IPS DF 4.7 (cell line): ENCODE measurements around the gene GCK.
"Not testable (repeated sequence)": the region's sequence is repeated elsewhere in the genome, so short reads cannot be mapped to it uniquely, and the experiment has no call there.

Experiments
- DNase-seq: peaks from one replicate; pipeline ENCODE4 v3.0.0-alpha.2; 2013; ENCODE audit warnings: low spot score; ENCODE audit errors: extremely low read depth

The GCK gene

DNA sequence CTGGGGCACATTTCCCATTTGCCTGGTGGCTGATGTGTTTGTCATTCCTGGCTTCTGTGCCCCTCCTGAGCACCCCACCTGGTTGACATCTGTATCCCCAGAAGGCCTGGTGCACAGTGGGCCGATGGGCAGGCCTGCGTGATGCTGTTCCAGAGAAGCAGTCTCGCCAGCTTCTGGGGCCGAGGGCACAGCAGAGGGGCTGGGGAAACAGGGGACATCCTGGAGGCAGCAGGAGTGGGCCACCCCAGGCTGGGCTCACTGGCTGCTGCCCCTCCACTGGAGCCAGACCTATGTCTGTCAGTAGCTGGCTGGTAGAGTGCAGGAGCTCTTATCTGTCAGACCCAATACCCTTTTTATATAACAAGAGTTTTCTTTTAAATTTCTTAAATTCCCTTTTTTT lies 47.2 kb downstream of the GCK start:
- DNase-seq: no peak

DNA sequence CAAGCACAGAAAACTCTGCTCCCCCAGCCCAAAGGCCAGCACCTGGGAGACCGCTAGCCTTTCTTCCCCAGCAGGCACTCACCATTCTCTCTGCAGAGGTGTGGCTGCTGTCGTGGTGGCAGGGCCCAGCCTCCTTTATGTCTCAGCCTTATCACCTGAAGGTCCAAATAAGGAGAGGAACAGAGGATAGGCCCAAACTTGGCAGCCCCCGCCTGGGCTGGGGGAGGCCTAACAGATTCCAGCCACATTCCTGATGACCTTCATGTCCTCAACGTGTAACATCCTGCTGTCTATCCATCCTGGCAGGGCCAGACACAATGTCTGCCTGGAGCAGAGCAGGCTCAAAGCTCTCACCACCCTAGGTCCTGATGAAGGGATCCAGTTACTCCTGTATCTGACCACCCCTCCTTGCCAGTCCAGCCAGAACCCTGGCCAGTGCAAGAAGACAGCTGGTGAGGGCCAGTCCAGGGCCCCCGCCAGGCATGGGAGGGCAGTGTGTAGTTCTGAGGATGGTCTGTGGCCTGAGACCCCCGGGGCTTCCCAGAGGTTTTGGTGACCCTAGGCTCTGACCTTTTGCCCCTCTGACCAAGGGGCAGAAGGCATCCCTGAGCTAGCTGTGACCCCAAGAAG lies 47.9 kb downstream of the GCK start, which contains the start of gene MYL7:
TSS of gene MYL7 (minus strand) at position 112 of the 630 bp plus-strand sequence. CDS start at position 85, 27 bp downstream.
- DNase-seq: no peak

DNA sequence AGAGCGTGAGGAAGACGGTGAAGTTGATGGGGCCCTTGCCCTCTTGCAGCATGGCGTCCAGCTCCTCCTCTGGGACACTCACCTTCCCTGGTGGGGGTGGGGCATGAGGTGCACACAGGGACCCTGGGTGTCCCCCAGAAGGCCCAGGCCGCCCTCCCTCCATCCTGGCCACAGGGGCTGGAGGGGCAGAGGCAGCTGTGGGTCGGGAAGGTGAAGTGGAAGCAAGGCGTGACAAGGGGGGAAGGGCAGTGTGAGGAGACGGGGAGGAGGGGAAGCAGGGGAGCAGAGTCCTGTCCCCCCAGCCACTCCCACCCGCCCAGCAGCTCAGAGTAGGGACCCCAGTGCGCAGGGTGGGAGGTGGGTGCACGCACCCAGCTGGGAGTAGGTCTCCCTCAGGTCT lies 48.9 kb downstream of the GCK start:
- no peak for DNase-seq

DNA sequence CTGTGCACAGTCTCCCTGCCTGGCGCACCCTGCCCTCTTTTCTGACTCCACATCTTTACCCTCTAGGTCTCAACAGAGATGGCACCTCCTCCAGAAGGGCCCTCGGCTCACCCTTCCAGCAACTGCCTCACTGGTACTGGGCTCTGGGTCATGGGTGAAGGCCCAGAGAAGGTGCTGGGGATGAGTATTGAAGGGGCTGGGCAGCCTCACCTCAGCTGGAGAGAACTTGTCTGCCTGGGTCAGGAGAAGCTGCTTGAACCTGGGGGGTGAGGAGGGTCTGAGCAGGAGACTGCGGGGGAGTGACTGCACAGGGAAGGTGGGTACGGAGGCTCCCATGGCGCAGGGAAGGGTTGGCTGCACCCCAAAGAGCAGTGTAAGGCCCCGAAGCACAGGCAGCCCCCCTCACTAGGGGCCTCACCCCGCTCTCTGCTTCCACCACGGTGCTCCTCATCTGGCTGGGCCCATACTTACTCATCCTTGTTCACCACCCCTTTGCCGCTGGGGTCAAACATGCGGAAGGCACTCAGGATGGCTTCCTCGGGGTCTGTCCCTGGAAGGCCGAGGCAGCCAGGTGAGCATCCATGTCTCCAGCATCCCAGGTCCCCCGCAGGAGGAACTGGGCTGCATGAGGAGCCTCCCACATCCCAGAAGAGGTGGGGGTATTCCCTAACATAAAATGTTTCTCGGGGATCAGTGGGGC lies 49.8 kb downstream of the GCK start:
- no peak for DNase-seq

DNA sequence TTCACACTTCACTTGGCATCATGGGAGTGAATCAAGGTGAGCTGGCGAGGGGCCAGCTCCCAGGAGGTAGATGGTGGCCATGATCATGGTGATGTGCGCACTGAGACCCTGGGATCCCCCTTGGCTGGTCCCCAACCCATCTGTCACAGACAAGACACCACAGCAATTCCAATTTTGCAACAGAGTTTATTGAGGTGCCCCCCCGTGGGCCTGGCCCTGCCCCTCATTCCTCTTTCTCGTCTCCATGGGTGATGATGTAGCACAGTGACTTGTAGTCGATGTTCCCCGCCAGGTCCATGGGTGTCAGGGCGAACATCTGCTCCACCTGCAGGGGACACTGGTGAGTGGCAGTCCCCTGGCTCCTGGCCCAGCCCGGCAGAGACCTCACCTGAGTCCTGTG lies 50.5 kb downstream of the GCK start:
- no peak for DNase-seq

DNA sequence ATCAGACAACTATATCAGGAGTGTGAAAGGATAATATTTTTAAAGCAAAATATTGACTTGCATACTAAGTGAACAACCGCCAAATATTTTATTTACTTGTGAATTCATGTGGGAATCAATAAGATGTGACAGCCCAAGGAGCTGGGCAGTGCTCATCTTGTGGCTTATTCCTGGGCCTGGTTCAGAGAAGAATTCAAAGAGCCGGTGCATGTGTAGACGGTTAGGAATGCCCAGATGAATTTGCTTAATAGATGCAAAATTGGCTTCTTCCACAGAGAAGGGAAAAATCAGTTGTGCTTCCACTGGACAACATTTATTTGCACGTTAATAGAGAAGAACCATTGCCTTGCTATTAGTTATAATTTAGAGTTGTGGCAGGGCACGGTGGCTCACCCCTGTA lies 52.5 kb downstream of the GCK start:
- DNase-seq: no peak

DNA sequence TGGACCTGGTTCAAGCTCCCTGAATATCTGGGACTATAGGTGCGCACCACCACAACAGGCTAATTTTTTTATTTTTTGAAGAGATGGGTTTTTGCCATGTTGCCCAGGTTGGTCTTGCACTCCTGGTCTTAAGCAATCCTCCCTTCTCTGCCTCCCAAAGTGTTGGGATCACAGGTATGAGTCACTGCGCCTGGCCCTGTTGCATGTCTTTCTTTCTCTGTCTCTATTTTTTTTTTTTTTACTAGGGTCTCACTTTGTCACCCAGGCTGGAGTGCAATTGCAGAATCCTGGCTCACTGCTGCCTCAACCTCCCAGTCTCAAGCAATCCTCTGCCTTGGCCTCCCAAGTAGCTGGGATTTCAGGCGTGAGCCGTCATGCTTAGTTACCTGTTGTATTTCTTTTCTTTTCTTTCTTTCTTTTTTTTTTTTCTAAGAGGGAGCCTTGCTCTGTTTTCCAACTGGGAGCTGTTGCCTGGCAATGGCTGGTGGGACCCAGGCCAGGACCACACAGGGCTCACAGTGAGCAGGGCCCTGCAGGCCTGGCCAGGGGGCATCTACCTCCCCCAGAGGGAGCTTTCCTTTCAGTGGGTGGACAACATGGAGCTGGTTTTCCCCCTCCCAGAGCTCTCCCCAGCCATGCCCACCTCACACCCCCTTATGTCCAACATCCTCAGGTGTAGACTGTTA lies 54.2 kb downstream of the GCK start:
- DNase-seq: no peak

DNA sequence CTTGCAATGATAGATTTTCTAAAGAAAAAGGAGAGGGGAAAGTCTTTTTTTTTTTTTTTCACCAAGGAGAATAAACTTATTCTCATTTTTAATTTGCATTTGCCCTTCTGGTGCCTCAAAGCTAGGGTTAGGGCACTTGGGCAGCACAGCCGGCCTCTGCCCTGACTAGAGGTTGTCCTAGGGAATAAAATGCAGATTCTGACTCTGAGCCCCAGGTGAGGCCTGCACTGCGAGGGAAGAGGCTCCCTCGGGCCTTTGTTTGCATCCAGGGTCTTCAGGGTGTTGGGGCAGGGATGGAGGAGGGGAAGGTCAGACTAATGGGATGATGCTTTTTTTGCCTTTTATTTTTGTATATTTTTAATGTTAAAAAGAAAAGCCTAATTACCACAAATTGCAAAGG lies 55.9 kb downstream of the GCK start:
- DNase-seq: no peak

DNA sequence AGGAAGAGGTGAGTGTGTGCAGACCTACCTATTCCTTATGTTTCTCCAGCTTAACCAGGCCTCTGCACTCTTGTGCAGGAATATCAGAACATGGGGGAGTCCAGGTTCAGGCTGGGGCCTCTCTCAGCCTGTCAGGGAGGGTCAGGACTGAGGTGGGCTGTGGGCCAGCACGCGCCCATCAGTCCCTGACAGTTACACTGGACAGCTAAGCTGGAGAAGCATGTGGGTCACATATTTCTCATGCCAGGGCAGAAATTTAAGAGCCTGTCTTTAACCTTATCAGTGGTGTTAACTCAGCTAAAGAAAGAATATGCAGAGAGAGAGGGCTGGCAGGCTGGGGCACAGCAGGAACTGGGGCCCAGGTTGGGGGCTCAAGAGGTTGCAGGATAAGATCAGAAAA lies 57.2 kb downstream of the GCK start:
- DNase-seq: no peak

DNA sequence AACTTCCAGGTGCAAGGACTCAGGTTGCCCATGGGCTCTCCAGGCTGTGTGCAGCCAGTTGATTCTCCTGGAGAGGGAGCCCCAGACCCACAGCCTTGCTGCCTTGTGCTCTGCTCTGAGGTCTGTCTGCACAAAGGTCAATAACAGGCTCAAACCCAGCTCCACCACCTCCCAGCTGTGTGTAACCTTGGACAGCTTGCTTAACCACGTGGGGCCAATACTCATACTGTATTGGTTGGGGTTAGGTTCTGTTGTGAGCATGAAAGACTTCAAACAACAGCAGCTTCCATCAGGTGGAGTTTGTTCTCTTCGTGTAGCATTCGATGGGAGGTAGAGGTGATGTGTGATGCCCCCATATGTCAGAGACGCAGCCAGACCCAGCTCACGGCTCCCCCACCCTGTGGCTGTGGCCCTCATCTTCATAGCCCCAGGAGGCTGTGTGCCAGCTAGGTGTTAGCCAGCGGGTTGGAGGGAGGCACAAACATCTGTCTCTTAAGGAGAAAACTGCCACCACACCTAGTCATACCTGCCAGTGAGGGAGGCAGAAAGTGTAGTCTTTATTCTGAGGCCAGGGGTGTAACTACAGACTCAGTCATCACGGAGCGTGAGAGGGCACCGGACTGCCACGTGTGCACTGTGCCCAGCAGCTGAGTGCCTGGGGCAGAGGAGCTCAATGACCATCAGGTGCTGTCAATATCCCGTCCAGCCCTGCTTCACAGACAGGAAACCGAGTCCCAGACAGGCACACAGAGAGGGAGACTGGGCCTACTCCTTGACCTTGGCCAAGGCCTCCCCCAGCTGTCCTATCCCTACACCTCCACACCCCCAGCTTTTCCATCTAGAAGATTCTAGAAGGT lies 57.8 kb downstream of the GCK start:
- DNase-seq: no peak

DNA sequence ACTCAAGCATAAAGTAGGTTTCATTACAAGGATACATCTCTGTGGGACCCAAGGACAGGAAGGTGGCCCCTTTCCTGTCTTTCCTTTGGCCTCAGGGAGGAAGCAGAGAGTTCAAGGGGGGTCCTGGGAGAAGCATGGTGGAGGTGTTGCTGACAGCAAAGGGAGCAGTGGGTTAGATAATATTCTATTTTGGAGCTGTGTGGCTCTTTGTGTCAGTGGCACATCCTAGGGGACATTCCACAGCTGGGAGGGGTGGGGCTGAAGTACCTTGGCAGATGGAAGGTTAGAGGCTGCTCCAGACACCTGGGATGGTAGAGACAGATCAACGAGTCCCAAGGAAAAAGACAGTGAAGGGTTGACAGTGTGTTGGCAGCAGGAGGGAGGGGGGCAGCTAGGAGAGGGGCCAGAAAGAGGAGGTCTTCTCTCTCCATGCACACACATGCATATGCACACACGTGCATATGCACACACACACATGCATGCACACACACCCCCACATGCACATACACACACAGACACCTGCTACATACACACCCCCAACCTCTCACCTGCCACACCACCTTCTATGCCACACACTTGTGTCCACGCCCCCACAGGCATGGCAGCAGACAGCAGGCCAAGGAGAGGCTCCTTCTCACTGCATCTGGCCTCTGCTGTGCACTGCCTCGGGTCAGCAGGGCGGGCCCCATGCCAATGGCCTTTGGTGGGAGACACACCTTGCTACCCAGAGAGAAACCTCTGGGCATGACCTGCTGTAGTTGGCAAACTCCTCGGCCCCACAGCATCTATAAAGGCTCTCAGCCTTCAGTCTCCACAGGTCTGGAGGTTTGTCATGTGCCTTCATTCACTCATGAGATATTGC lies 60.3 kb downstream of the GCK start:
- DNase-seq: no peak

DNA sequence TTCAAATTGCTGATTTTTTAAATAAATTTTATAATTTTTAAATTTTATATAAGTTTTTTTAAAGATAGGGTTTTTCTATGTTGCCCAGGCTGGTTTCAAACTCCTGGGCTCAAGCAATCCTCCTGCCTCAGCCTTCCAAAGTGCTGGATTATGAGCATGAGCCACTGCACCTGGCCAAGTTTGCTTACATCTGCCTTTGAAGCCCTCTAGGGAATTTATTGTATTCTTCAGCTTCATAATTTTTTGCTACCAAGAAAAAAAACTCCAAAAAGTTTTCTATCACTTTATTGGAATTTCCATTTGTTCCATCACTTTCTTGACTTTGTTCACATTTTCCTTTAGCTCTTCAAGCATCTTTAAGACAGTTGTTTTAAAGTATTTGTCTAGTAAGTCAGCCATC lies 62.1 kb downstream of the GCK start:
- DNase-seq: no peak

DNA sequence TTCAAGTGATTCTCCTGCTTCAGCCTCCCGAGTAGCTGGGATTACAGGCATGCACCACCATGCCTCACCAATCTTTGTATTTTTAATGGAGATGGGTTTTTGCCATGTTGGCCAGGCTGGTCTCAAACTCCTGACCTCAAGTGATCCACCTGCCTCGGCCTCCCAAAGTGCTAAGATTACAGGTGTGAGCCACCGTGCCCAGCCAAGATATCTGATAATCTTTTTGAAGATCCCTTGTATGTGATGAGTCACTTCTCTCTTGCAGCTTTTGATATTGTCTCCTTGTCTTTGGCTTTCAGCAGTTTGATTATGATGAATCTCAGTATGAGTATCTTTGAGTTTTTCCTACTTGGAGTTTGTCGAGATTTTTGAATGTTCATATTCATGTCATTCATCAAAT lies 62.7 kb downstream of the GCK start:
- DNase-seq: not testable (repeated sequence)

DNA sequence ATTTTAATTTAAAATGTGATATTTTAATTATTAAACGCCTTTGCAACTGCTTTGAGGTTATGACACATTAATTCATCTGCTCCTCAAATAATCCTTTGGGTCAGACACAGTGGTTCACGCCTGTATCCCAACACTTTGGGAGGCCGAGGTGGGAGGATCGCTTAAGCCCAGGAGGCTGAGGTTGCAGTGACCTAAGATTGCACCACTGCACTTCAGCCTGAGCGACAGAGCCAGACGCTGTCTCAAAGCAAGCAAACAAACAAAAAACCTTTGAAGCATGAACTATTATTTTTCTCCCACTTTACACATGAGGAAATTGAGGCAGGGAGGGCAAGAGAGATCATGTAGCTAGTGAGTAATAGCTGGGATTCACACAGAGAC lies 64.4 kb downstream of the GCK start:
- no peak for DNase-seq

DNA sequence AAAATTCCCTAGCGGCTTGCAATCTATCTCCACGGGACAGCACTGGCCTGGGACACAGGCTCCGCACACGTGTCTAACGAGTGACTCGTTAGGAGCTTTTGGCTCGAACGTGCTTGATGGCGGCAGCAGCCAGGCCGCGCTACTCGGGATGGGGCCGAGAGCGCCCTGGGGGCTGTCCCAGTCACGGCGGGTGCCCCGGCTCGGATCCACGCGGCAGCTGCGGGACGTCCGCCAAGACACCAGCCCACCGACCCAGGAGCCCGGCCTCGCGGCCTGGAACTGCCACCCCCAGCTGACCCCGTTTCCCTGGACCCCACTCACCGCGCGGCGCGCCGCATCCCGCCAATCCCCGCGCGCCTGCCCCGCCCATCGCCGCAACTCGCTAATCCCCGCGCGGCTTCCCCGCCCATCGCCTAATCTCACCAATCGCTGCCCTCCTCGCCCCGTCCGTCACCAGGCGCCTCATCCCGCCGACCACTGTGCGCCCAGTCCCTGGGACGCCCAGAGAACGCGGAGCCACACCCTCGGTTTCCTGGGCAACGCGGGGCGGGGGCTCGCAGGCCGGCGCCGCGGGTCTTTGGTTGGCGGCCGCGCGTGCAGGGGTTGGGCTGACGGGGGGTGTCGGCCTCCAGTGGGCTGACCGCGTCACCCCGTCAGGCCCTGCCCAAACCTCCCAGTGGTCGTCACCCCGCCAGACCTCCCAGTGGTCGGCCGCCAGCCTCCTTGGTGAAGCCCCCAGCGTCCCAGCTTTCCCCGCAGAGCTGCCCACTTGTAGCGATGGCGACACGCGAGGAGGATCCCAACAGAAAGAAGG lies 65.8 kb downstream of the GCK start, which contains the start of gene POLD2:
TSS of gene POLD2 (minus strand) at position 359 of the 814 bp plus-strand sequence. CDS start 1,495 bp downstream, outside the sequence.
- peak; percentile 60 for DNase-seq

DNA sequence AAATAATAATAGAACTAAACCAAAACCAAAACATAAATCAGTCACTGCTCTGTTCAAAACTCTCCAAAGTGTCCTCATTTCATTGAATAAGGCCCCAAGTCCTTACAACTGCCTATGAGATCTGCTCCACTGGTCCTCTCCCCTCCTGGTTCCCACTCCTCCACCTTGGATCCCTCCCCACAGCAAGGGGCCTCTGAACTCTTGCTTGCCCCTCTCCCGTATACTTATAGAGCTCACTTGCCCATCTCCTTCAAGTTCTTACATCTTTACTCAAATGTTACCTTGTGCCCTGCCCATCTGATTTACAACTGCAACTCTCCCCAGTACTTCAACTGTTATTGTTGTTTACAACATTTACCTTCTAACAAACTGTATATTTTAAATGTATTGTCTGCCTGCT lies 66.7 kb downstream of the GCK start:
- DNase-seq: no peak

DNA sequence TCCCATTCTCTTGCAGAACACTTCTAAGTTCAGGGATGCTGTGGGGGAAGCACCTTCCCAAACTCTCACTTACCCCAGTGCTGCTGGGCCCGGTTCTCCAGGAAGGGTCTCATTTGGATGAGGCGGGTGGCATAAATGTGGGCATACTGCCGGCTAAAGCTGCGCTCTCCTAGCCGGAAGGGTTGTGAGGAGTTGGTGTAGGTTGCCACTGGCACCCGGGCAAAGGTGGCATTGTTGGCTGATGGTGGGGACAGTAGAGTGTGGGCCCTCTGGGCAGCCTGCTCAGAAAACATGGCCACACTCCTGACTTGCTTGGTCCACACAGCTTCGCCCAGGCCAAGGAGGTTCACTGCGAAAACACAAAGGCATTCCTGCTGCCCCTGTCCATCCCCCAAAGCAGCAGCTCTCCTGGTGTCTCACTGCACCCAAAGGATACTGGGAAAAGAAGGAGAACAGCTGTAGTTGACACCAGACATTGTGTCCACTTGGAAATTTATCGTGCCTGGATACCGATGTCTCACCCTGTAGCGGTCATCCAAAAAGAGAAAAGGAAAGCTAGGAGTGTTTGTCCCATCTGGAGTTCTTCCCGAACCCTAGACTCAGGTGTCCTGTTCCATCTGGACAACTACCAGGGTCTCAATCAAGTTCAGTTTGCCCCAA lies 67.3 kb downstream of the GCK start:
- DNase-seq: no peak

DNA sequence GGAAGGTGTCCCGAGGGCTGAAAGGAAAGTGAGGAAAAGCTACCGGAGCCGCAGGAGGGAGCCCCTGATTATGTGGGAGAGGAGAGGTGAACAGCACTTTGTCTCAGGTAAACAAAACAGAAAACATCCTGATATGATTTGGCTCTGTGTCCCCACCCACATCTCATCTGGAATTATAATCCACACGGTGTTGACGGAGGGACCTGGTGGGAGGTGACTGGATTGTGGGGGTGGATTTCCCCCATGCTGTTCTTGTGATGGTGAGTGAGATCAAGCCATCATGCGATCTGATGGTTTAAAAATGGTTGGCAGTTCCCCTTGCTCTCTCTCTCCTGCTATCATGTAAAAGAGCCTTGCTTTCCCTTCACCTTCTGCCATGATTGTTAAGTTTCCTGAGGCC lies 68.8 kb downstream of the GCK start:
- no peak for DNase-seq

DNA sequence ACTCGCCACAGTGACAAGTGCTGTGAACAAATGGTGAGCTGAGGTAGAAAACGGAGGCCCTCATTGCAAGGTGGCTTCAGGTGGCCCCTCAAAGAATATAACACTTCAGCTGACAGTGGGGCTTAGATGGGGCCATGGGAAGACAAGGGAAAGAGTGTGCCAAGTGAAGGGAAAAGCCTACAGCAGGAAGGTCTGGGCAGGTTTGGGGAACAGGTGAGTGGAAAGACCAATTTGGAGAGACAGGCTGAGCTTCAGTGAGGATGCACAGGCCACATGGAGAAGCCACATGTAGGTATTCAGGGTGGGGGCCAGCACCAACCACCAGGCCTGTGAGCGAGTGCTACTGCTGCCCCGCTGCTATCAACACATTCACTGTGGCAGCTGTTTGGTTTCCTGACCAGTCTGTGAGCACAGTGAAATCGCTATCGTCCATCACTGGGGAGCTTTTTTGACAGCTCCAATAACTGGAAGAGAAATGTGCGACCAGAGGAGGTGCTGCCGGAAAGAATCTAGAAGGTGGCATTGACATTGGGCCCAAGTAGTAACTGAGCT lies 69.3 kb downstream of the GCK start:
- no peak for DNase-seq
